Vagina (tissue), 2 donors: ENCODE measurements around the gene TRMT2A.

Experiments
- POLR2A ChIP-seq, 2 donors: fragments of 450-650 bp; IDR thresholded peaks; one replicate each; pipeline ENCODE4 v1.6.1; 2017; ENCODE audit warnings: antibody characterized with exemption in 2 of 2, mild to moderate bottlenecking in 2 of 2, moderate library complexity in 2 of 2
- POLR2AphosphoS5 ChIP-seq, 2 donors: sonication (generic); formaldehyde crosslinking; IDR thresholded peaks; one replicate each; pipeline ENCODE4 v1.9.0; 2017; ENCODE audit warnings: antibody characterized with exemption in 2 of 2, mild to moderate bottlenecking in 2 of 2, low read depth in 1 of 2; ENCODE audit not compliant: insufficient read depth in 1 of 2
- TF ChIP-seq, protein P1 (sequence below), 3 experiments: fragments of 450-650 bp in 2 of 3; fragments of 200-600 bp in 1 of 3; sonication (generic) in 1 of 3; IDR thresholded peaks; one replicate each; pipeline ENCODE4 v1.5.1; 2017 to 2019; ENCODE audit warnings: antibody characterized with exemption in 3 of 3, mild to moderate bottlenecking in 2 of 3, moderate library complexity in 2 of 3

DNA sequence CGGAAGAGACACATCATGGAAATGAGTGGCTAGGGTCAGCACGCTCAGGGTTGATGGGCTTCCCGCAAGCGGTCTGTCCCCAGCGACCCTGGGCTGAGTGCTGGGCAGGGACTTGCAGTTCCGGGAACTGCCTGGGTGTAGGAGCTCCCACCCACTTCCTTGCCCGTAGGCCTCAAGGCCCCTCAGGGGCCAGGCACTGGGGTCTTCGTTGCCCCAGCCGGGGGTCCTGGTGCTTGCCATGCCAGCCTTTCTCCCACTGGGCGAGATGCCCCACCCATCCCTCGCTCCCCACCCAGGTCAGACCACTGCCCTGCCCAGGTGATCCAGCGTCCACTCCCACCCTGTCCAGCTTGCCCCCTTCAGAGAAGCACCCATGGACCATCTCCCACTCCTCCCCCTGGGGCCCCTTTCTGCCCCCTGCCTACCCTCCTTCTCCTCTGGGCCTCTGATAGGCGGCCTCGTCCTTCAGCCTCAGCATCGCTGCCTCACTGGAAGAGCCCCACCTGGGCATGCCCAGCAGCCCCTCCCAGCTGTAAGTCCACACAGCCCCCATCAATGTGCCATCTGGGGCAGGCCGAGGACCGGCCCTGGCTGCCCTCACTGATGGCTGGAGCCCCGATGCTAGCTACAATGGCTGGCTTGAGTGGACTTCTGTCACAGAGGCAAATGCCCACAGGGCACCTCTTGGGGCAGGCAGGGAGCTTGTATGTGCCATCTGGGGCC, 54.8 kb downstream of the TRMT2A start:
- TF ChIP-seq, protein P1, sequence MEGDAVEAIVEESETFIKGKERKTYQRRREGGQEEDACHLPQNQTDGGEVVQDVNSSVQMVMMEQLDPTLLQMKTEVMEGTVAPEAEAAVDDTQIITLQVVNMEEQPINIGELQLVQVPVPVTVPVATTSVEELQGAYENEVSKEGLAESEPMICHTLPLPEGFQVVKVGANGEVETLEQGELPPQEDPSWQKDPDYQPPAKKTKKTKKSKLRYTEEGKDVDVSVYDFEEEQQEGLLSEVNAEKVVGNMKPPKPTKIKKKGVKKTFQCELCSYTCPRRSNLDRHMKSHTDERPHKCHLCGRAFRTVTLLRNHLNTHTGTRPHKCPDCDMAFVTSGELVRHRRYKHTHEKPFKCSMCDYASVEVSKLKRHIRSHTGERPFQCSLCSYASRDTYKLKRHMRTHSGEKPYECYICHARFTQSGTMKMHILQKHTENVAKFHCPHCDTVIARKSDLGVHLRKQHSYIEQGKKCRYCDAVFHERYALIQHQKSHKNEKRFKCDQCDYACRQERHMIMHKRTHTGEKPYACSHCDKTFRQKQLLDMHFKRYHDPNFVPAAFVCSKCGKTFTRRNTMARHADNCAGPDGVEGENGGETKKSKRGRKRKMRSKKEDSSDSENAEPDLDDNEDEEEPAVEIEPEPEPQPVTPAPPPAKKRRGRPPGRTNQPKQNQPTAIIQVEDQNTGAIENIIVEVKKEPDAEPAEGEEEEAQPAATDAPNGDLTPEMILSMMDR (IDR thresholded peaks at IDR 0.05): no peak
- no peak for TF ChIP-seq POLR2A (IDR thresholded peaks at IDR 0.05)
- TF ChIP-seq POLR2AphosphoS5 (IDR thresholded peaks at IDR 0.05; ENCODE audit: insufficient read depth in 1 of 2, low read depth in 1 of 2): no peak
